H1 (cell line): Measurements from ENCODE around the gene ST8SIA4. TPM values are rescaled to one million over a fixed set of nuclear protein-coding genes. Genes with fewer than 3 reads are reported as not detected.

Source experiments
- CTCF ChIA-PET: fragments of 300-600 bp; sonication (Branson Sonifier 250); formaldehyde crosslinking; loops from one replicate; lab custom pipeline; 2021; ENCODE audit not compliant: partially characterized antibody; lab: Charles Lee
- POLR2A ChIA-PET: fragments of 300-600 bp; sonication (Branson Sonifier 250); formaldehyde crosslinking; loops from one replicate; lab custom pipeline; 2021; ENCODE audit warnings: inconsistent platforms; ENCODE audit not compliant: partially characterized antibody; lab: Charles Lee
- DNase-seq, 2 experiments: peaks; one replicate each; pipeline versions ENCODE4 v3.0.0 to v3.0.0-alpha.2; 2010 to 2022; ENCODE audit warnings: low spot score in 2 of 2, low read depth in 1 of 2, mixed read lengths in 1 of 2
- FAIRE-seq: peaks from 2 replicates; lab custom pipeline; 2011; peaks lifted over from hg19 to GRCh38; lab: Jason Lieb, UNC
- H2AFZ ChIP-seq: 2 replicates; pipeline ENCODE4 v1.8.1; 2012; ENCODE audit warnings: low read length, inconsistent platforms
- H2AK5ac ChIP-seq: 2 replicates; pipeline ENCODE4 v1.6.1; 2013; ENCODE audit warnings: low read depth, low read length
- H2BK120ac ChIP-seq: replicated peaks from 2 replicates; pipeline ENCODE3; 2013; ENCODE audit warnings: low read depth, low read length, inconsistent platforms
- H2BK12ac ChIP-seq: 2 replicates; pipeline ENCODE4 v1.6.1; 2013; ENCODE audit warnings: low read depth, low read length
- H2BK15ac ChIP-seq: 2 replicates; pipeline ENCODE4 v1.6.1; 2013; ENCODE audit warnings: low read length
- H2BK20ac ChIP-seq: 2 replicates; pipeline ENCODE4 v1.6.1; 2013; ENCODE audit warnings: low read length
- H2BK5ac ChIP-seq: 2 replicates; pipeline ENCODE4 v1.6.1; 2013; ENCODE audit warnings: low read depth, low read length
- H3K14ac ChIP-seq: 2 replicates; pipeline ENCODE4 v1.6.1; 2013; ENCODE audit warnings: inconsistent platforms; ENCODE audit not compliant: insufficient read length
- H3K18ac ChIP-seq: 2 replicates; pipeline ENCODE4 v1.6.1; 2013; ENCODE audit warnings: low read length; ENCODE audit errors: extremely low read depth
- H3K23ac ChIP-seq: 2 replicates; pipeline ENCODE4 v1.6.1; 2013; ENCODE audit warnings: inconsistent platforms; ENCODE audit not compliant: insufficient read length
- H3K23me2 ChIP-seq: 2 replicates; pipeline ENCODE4 v1.6.1; 2013; ENCODE audit warnings: low read depth, low read length
- H3K27ac ChIP-seq: 2 replicates; pipeline ENCODE4 v1.6.1; 2011; ENCODE audit warnings: low read depth, low read length, inconsistent platforms
- H3K27me3 ChIP-seq, 4 experiments: replicated peaks in 1 of 4; 1 replicate in 1 of 4; 2 replicates in 3 of 4; pipeline versions ENCODE4 v1.6.1 to v1.8.1; 2011 to 2013; ENCODE audit warnings: low read length in 3 of 4, mild to moderate bottlenecking in 3 of 4, inconsistent platforms in 2 of 4, mixed read lengths in 2 of 4, moderate library complexity in 1 of 4; ENCODE audit not compliant: control insufficient read depth in 3 of 4, insufficient read depth in 3 of 4; ENCODE audit errors: extremely low read depth in 1 of 4
- H3K36me3 ChIP-seq, 4 experiments: 2 replicates each; pipeline versions ENCODE4 v1.6.1 to v1.8.1; 2011 to 2013; ENCODE audit warnings: mild to moderate bottlenecking in 4 of 4, low read length in 3 of 4, moderate library complexity in 2 of 4, control low read depth in 1 of 4, inconsistent platforms in 1 of 4; ENCODE audit not compliant: insufficient read depth in 4 of 4, control insufficient read depth in 2 of 4
- H3K4ac ChIP-seq: replicated peaks from 2 replicates; pipeline ENCODE3; 2013; ENCODE audit warnings: low read length, low read depth, mixed read lengths, inconsistent platforms; ENCODE audit not compliant: insufficient read length
- H3K4me1 ChIP-seq, 4 experiments: replicated peaks in 1 of 4; 1 replicate in 1 of 4; 2 replicates in 3 of 4; pipeline versions ENCODE4 v1.6.1 to v1.8.1; 2011 to 2013; ENCODE audit warnings: low read length in 3 of 4, inconsistent platforms in 2 of 4, mixed read lengths in 1 of 4; ENCODE audit not compliant: insufficient read depth in 4 of 4, control insufficient read depth in 3 of 4
- H3K4me2 ChIP-seq, 2 experiments: 2 replicates each; pipeline versions ENCODE4 v1.6.1 to v1.8.1; 2011 to 2013; ENCODE audit warnings: low read depth in 2 of 2, low read length in 2 of 2, control low read depth in 1 of 2, inconsistent platforms in 1 of 2, mild to moderate bottlenecking in 1 of 2; ENCODE audit not compliant: insufficient read depth in 1 of 2
- H3K4me3 ChIP-seq, 4 experiments: fragments of 200-600, 300-600 bp in 1 of 4; sonication (generic), shearing (Covaris generic), sonication (Bioruptor Twin) in 1 of 4; 2 replicates each; pipeline versions ENCODE4 v1.5.1 to v1.8.1; 2011 to 2016; ENCODE audit warnings: low read length in 4 of 4, low read depth in 3 of 4, control low read depth in 2 of 4, inconsistent platforms in 2 of 4, mild to moderate bottlenecking in 2 of 4, mixed read lengths in 1 of 4, moderate library complexity in 1 of 4; ENCODE audit not compliant: insufficient read depth in 2 of 4; ENCODE audit errors: extremely low read depth in 1 of 4
- H3K56ac ChIP-seq: replicated peaks from 2 replicates; pipeline ENCODE3; 2013; ENCODE audit warnings: low read depth, mild to moderate bottlenecking, mixed read lengths, low read length, inconsistent platforms; ENCODE audit not compliant: insufficient read length
- H3K79me1 ChIP-seq: 2 replicates; pipeline ENCODE4 v1.6.1; 2013; ENCODE audit warnings: low read depth, low read length, control low read depth
- H3K79me2 ChIP-seq, 2 experiments: 2 replicates each; pipeline versions ENCODE4 v1.6.1 to v1.8.1; 2012 to 2013; ENCODE audit warnings: low read length in 2 of 2, mild to moderate bottlenecking in 2 of 2, inconsistent platforms in 1 of 2; ENCODE audit not compliant: insufficient read depth in 2 of 2, control insufficient read depth in 1 of 2
- H3K9ac ChIP-seq, 4 experiments: replicated peaks in 1 of 4; 1 replicate in 1 of 4; 2 replicates in 3 of 4; pipeline versions ENCODE4 v1.6.1 to v1.8.1; 2011 to 2013; ENCODE audit warnings: low read depth in 3 of 4, low read length in 3 of 4, control low read depth in 2 of 4, mild to moderate bottlenecking in 2 of 4, moderate library complexity in 2 of 4, inconsistent platforms in 1 of 4; ENCODE audit errors: extremely low read depth in 1 of 4
- H3K9me3 ChIP-seq, 2 experiments: 2 replicates each; pipeline versions ENCODE4 v1.6.1 to v1.8.1; 2012 to 2013; ENCODE audit warnings: mild to moderate bottlenecking in 2 of 2, moderate library complexity in 2 of 2, control low read depth in 1 of 2, inconsistent platforms in 1 of 2, low read depth in 1 of 2, low read length in 1 of 2, mixed read lengths in 1 of 2; ENCODE audit not compliant: insufficient read depth in 2 of 2
- H4K20me1 ChIP-seq, 2 experiments: replicated peaks in 1 of 2; 2 replicates each; pipeline versions ENCODE3 to v1.8.1; 2011 to 2013; ENCODE audit warnings: inconsistent platforms in 2 of 2, low read length in 2 of 2, mild to moderate bottlenecking in 1 of 2; ENCODE audit not compliant: insufficient read depth in 2 of 2, control insufficient read depth in 1 of 2
- H4K5ac ChIP-seq: 2 replicates; pipeline ENCODE4 v1.6.1; 2013; ENCODE audit warnings: low read length, low read depth, mixed read lengths, inconsistent platforms; ENCODE audit not compliant: insufficient read length
- H4K8ac ChIP-seq: 2 replicates; pipeline ENCODE4 v1.8.0; 2013; ENCODE audit warnings: mild to moderate bottlenecking, moderate library complexity, low read length, inconsistent platforms; ENCODE audit not compliant: insufficient read depth; ENCODE audit errors: extremely low read depth
- H4K91ac ChIP-seq: replicated peaks from 2 replicates; pipeline ENCODE3; 2013; ENCODE audit warnings: low read length, mixed read lengths, inconsistent platforms; ENCODE audit not compliant: insufficient read length
- BRCA1 ChIP-seq: IDR thresholded peaks from 2 replicates; pipeline ENCODE4 v1.6.1; 2012; ENCODE audit warnings: low read depth, low read length, improper control_type of control experiment
- CHD1 ChIP-seq: IDR thresholded peaks from 2 replicates; pipeline ENCODE4 v1.6.1; 2012; ENCODE audit warnings: low read depth, low read length, improper control_type of control experiment
- CREB1 ChIP-seq: IDR thresholded peaks from 2 replicates; pipeline ENCODE4 v1.6.1; 2012; ENCODE audit warnings: inconsistent platforms
- CTBP2 ChIP-seq: IDR thresholded peaks from 2 replicates; pipeline ENCODE4 v1.7.0; 2011; ENCODE audit warnings: borderline replicate concordance, mild to moderate bottlenecking, moderate library complexity, mixed read lengths, low read length; ENCODE audit not compliant: insufficient read depth, insufficient read length
- FOSL1 ChIP-seq: IDR thresholded peaks from 2 replicates; pipeline ENCODE4 v1.6.1; 2011; ENCODE audit warnings: mild to moderate bottlenecking, low read depth, low read length, moderate library complexity; ENCODE audit not compliant: insufficient read depth
- PHF8 ChIP-seq: fragments of 200-600 bp; sonication (generic); conservative IDR thresholded peaks from 2 replicates; pipeline ENCODE4 v1.7.1; 2012; ENCODE audit warnings: low read depth, mild to moderate bottlenecking, inconsistent platforms, low read length, moderate library complexity
- RFX5 ChIP-seq: IDR thresholded peaks from 2 replicates; pipeline ENCODE4 v1.6.1; 2011; ENCODE audit warnings: low read depth, low read length, improper control_type of control experiment, borderline replicate concordance
- RNF2 ChIP-seq: fragments of 200-900, 300-1000 bp; sonication (generic); IDR thresholded peaks from 2 replicates; pipeline ENCODE4 v1.7.1; 2016; ENCODE audit warnings: borderline replicate concordance, low read depth, mild to moderate bottlenecking, antibody characterized with exemption, low read length; ENCODE audit not compliant: poor library complexity, severe bottlenecking; ENCODE audit errors: missing control alignments
- RXRA ChIP-seq: IDR thresholded peaks from 2 replicates; pipeline ENCODE4 v1.6.1; 2011; ENCODE audit warnings: low read depth, mild to moderate bottlenecking, low read length, moderate library complexity; ENCODE audit not compliant: insufficient read depth
- SP1 ChIP-seq: IDR thresholded peaks from 2 replicates; pipeline ENCODE4 v1.6.1; 2011; ENCODE audit warnings: low read depth, low read length
- SP2 ChIP-seq: IDR thresholded peaks from 2 replicates; pipeline ENCODE4 v1.6.1; 2012; ENCODE audit warnings: mild to moderate bottlenecking, low read length, inconsistent platforms
- YY1 ChIP-seq: IDR thresholded peaks from 2 replicates; pipeline ENCODE4 v1.6.1; 2011; ENCODE audit warnings: low read depth, mild to moderate bottlenecking, low read length
- ZNF274 ChIP-seq: IDR thresholded peaks from 2 replicates; pipeline ENCODE4 v1.7.0; 2012; ENCODE audit warnings: low read length, borderline replicate concordance; ENCODE audit errors: extremely low read depth
- WGBS, 2 experiments: shearing (Covaris generic) in 1 of 2; methylation state at CpG; one replicate each; pipeline versions ENCODE4 v1.1.6 to v1.1.7; 2013 to 2015; ENCODE audit warnings: low lambda C conversion rate in 2 of 2, mixed read lengths in 2 of 2, inconsistent platforms in 1 of 2, low coverage in 1 of 2, missing lambda C conversion rate in 1 of 2; ENCODE audit not compliant: insufficient replicate concordance in 2 of 2, insufficient coverage in 1 of 2, insufficient read length in 1 of 2; ENCODE audit errors: extremely low coverage in 1 of 2, missing lambda C conversion rate in 1 of 2; 5-methylcytosine and 5-hydroxymethylcytosine counted together
- polyA plus RNA-seq, 7 experiments: library from polyadenylated mRNA; depleted of rRNA in 3 of 7; stranded (reverse) in 5 of 7; unstranded in 2 of 7; fragments of >200 nt in 5 of 7; fragments of 200-250 nt in 2 of 7; gene quantifications; 1 replicate in 5 of 7; 2 replicates in 1 of 7; 4 replicates in 1 of 7; pipeline versions ENCODE4 v1.2.1 to v1.2.3, GENCODE V29; 2011 to 2013; ENCODE audit warnings: missing spikeins in 2 of 7, mixed read lengths in 2 of 7
- total RNA-seq: library from RNA; stranded (reverse); fragmentation: NEBNext Ultra II Directional; extraction: Animal tissue kit (Norgen Biotek cat#: 25700); gene quantifications from 2 replicates; pipeline ENCODE4 v1.2.1, GENCODE V29; 2021
- TF ChIP-seq, protein P1 (sequence below): IDR thresholded peaks from 2 replicates; pipeline ENCODE4 v1.6.1; 2011; ENCODE audit warnings: low read length, improper control_type of control experiment

ST8SIA4 gene
- total and polyA plus RNA-seq, 2 of the 8 experiments (the other 6 are each of a cell fraction or from before 2014, with no cell fraction given), result 0.08 to 0.50 TPM

DNA sequence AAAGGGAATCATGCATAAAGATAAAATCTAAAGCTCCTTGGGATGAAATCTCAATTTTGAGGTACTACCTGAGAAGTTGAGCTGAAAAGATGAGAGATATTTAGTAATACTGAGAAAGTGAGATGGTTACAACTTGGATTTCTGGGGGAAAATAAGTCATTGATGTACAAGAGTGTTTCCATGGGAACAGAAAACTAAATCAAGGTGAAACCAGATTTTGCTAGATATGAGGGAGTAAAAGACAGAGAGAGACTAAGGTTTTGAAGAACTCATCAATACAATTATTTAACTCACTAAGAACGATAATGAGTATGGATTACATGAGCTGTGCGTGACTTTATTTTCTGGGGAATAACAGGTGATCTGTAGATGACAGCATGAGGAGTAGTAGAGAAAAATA lies 10.2 kb upstream of the ST8SIA4 start:
- Histone ChIP-seq H3K79me1 (no peaks in the 10 kb centered on the region), H4K91ac (no peak overlapping the region), H4K5ac (no peak overlapping the region), H2BK20ac (no peak overlapping the region), H3K9ac (no peak overlapping the region), H3K36me3 (no peaks in the 10 kb centered on the region), H3K79me2 (no peaks in the 10 kb centered on the region), H4K8ac (no peak overlapping the region), H3K23ac (no peak overlapping the region), H3K14ac (no peak overlapping the region), H3K4me1 (no peaks in the 10 kb centered on the region), H2BK15ac (no peak overlapping the region), H2BK120ac (no peak overlapping the region), H2BK12ac (no peak overlapping the region), H3K27ac (no peak overlapping the region), H3K4ac (no peak overlapping the region), H2AK5ac (no peak overlapping the region), H3K27me3 (no peaks in the 10 kb centered on the region), H4K20me1 (no peaks in the 10 kb centered on the region), H2BK5ac (no peak overlapping the region), H3K23me2 (no peaks in the 10 kb centered on the region), H3K9me3 (no peaks in the 10 kb centered on the region), H3K4me3 (no peak overlapping the region), H3K18ac (no peak overlapping the region), H3K56ac (no peak overlapping the region), H3K4me2 (no peak overlapping the region), H2AFZ (no peak overlapping the region)
- POLR2A ChIA-PET, result no interaction called here
- FAIRE-seq (no peak), DNase-seq (no peak)
- CTCF ChIA-PET, result no interaction called here
- 95% methylated on average over 2 of the region's 2 CpGs; no CpG with 5 or more reads in 1 of the 2 experiments for WGBS, 2 experiments
- TF ChIP-seq RXRA, result no peak
- TF ChIP-seq RNF2, result no peak
- TF ChIP-seq ZNF274, result no peak
- TF ChIP-seq CREB1, result no peak
- no peak for TF ChIP-seq YY1
- no peak for TF ChIP-seq RFX5
- TF ChIP-seq SP2, result no peak
- no peak for TF ChIP-seq CTBP2
- TF ChIP-seq, protein P1, sequence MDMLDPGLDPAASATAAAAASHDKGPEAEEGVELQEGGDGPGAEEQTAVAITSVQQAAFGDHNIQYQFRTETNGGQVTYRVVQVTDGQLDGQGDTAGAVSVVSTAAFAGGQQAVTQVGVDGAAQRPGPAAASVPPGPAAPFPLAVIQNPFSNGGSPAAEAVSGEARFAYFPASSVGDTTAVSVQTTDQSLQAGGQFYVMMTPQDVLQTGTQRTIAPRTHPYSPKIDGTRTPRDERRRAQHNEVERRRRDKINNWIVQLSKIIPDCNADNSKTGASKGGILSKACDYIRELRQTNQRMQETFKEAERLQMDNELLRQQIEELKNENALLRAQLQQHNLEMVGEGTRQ, result no peak
- TF ChIP-seq PHF8, result no peak
- TF ChIP-seq FOSL1, result no peak
- TF ChIP-seq CHD1, result no peak
- no peak for TF ChIP-seq SP1
- no peak for TF ChIP-seq BRCA1
